Measurements from ENCODE around the gene MAP3K5.

MAP3K5 gene

DNA sequence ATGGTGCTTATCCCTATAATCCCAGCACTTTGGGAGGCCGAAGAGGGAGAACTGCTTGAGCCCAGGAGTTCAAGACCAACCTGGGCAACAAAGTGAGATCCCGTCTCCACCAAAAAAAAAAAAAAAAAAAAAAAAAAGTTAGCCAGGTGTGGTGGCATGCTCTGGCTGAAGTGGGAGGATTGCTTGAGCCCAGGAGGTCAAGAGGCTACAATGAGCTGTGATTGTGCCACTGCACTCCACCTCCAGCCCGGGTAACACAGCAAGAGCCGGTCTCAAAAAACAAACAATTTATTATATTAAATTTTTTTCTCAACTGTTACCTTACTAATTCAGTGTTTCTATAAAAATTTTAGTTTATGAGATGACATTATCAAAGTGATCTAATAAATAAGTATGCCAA, 156.7 kb downstream of the MAP3K5 start:
- no peak for DNase-seq

DNA sequence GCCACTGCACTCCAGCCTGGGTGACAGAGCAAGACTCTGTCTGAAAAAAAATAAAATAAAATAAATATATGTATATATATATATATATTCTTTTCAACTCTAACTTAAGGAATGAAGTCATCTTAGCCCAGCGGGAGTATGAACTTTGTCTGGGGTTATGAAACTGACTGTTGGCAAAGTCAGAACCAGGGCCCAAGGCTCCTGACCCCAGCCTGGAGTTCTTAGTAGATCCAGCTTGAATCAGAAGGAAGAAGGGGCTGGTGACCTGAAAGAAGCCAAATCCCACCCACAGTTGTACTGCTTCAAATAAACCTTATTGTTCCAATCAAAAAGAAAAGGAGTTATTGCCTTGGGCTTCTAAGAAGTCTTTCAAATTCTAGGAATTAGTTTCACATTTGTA, 158.9 kb downstream of the MAP3K5 start:
- DNase-seq: no peak

DNA sequence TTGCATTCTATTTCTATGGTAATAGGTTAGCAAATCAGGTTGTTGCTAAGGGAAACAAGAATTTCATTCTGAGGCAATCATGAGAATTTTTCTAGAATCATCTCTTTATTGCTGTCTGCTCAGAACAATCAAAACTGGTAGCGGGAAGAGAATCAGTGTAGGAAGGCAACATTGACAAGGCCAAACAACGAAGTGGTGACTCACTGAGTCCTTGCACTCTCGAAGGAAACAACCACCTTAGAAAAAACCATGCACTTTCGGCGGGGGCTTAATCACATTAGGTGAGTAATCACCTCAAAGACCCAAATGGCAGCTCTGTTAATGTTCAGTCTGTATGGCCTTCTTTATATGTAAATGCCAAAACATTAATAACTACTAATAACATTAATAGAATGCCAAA, 163.3 kb downstream of the MAP3K5 start:
- DNase-seq: no peak

DNA sequence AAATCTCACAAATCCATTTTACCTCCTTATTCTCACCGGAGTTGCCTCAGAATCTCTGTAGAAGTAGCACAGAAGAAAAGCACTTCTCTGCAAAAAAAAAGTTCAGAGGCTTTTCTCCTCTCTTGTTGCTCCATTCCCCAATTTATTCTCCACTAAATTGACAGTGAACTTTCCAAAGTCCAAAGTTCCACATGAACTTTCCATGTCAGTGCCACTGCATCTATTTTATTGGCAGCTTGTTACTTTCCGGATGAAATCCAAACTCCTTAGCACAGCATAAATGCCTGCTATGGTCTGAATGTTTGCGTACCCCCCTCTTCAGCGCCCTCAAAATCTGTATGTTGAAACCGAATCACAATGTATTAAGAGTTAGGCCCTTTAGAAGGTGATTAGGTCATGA, 165.1 kb downstream of the MAP3K5 start:
- no peak for DNase-seq

DNA sequence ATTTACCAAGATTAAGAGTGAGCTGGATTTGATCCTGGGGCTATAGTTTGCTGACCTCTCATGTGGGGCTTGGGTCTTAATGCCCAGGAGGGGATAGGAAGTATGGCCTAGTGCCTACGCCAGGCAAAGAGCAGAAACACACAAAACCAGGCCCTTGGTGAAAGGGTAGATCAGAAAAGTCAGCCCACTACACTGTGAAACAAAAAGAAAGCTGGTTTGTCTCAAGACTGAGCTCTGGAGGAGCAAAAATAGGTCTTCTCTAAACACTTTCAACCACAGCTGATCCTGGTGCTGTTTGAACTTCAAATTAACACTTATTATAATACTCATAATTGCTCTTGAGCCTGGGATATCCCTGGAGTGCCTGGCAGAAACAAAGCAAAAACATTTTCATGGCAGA, 167.0 kb downstream of the MAP3K5 start:
- no peak for DNase-seq

DNA sequence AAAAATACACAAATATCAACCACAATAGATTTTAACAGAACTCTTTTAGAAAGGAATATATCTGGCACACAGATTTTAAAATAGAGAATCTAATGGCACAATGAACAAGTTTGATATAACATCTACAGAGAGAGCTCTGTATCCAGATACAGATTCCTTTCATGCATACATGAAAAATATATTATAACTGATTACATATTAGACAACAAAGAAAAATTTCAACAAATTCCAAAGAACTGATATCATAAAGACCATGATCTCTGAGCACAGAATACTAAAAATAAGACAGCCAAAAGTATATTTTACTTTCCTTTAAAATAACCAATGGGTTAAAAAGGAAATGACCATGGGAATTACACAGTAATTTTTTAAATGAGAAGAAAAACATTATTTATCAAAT, 167.9 kb downstream of the MAP3K5 start:
- DNase-seq: no peak

DNA sequence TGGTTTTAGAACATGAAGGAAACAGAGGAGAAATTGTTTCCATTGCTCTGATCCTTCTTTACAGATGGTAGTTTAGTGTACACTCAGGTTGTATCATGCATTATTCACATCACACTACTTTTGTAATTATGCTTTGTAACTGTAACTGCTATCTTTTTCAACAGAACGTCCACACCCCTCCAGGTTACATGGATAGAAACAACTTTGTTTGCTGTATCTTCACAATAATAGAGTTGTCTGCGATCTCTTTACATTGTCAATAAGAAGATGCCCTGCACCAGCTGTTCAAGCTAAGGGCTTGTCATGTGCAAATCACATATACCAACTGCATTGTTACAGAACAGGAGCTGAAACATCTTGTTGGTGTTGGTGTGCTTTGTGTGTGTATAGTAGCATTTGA, 174.2 kb downstream of the MAP3K5 start:
- DNase-seq: no peak

DNA sequence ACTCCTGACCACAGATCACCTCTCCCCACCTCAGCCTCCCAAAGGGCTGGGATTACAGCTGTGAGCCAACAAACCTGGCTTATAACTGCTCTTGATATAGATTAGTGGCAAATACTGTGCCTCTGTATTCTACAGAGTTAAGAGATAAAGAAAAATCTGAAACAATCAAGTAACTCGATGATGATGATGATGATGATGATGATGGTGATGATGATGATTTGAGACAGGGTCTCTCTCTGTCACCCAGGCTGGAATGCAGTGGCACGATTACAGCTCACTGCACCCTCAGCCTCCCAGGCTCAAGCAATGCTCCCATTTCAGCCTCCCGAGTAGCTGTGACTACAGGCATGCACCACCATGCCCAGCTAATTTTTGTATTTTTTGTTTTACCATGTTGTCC, 175.8 kb downstream of the MAP3K5 start:
- DNase-seq: no peak

DNA sequence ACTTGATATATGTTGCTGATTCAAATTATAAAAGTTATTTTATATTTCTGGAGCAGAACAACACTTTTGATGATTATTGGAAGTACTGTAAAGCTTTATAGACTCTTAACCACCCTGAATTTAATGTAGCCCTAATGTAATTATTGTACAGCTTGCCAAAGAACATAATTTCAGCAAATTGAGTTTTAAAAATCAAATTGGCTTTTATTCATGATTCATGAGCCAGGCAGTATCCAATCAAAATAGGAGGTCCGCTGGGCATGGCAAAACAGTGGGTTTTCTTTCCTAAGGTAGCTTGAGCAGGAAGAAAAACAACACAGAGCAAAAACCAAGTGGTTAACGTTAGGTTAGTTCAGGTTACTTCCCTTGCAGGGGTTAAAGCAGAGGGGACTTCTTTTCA, 177.3 kb downstream of the MAP3K5 start:
- no peak for DNase-seq

DNA sequence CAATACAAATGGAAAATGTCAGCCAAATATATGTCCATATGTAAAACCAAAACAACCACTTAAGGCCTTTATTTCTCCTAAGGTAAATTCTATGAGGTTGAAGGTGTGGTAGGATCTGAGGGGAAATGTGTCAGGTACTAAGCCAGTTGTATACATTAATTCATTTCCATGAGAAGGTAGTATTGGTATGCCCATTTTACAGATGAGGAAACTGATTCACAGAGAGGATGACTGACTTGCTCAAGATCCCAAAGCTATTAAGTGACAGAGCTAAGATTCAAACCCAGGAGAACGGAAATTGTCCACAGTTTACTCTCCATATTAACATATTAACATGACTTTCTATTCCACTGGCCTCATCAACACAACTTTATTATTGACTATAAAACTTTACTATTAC, 177.9 kb downstream of the MAP3K5 start:
- no peak for DNase-seq

DNA sequence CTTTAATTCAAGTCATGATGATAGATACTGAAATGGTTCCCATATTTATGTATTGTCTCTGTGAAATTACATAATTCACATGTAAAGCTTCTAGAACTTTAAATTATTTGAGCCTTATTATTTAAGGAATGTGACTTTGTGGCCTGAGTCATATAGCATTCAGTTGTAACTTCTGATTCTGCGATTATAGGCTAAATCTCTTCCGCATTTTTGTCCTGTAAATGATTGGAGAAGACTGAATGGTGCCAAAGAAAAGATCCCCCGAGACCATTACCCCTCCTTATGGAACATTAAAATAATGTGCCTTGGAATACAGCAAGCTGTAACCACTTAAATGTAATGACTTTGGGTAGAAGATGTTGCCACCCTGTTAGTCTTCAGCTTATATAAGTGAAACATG, 178.8 kb downstream of the MAP3K5 start:
- DNase-seq: no peak

DNA sequence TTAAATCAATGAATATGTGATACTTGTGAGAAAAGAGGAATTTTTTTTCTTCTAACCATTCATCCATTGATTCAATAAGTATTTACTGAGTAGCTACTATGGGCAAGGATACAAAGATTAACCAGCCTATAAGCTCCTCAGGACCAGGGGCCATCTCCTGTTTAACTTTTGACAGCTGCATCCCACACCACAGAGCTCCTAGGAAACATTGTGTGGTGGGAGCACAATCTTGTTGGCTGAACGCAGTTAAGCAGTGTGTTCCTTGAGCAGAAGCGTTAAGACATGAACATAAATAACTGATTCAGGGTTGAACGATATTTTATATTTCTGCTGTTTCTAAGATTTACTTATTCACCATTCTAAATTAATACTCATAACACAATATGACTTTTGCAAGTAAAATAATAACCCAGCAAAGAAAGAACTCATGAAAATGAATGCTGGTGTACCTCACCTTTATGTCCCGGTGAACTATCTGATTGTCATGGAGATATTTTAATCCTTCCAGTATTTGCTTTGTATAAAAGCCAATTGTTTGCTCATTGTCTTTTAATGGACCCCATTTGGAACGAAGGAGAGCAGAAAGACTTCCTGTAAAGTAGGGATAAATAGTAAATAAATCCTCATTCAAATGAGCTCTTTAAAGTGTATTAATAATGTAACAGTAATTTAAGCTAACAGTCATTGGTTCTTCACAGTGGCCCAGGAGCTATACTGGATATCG, 179.4 kb downstream of the MAP3K5 start:
- DNase-seq: no peak

DNA sequence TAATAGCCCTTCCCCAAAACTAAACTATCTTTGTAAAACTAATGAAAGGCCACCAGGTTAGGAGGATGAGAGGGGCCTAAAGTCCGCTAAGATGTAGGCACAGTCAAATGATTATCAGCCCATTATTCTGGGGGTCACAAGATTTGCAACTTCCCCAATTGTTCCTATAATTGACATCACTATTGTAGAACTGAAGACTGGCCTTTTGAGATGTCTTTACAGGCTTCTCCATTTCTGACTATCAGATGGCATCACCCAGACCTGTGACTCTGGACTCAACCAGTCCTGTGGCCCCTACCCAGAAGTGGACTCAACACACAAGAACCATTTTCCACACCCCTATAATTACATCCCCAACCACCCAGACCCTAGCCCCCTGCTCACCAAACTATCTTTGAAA, 180.5 kb downstream of the MAP3K5 start:
- DNase-seq: peak; percentile 72

DNA sequence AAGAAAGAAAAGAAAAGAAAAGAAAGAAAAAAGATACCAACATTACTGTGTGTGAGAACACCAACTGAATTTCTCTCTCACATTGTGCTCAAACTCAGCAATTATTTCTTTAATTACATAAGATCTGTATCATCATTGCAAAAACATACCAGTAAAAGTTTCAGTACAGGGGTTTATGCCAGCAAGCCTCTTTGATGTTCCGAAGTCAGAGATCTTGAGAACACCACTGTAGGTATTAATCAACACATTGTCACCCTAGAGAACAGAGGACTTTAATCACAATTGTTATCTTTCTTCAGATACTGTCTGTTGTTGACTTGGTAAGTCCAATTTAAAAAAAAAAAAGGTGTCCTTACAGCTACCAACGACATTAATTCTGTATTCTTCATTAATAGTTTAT, 181.1 kb downstream of the MAP3K5 start:
- no peak for DNase-seq

DNA sequence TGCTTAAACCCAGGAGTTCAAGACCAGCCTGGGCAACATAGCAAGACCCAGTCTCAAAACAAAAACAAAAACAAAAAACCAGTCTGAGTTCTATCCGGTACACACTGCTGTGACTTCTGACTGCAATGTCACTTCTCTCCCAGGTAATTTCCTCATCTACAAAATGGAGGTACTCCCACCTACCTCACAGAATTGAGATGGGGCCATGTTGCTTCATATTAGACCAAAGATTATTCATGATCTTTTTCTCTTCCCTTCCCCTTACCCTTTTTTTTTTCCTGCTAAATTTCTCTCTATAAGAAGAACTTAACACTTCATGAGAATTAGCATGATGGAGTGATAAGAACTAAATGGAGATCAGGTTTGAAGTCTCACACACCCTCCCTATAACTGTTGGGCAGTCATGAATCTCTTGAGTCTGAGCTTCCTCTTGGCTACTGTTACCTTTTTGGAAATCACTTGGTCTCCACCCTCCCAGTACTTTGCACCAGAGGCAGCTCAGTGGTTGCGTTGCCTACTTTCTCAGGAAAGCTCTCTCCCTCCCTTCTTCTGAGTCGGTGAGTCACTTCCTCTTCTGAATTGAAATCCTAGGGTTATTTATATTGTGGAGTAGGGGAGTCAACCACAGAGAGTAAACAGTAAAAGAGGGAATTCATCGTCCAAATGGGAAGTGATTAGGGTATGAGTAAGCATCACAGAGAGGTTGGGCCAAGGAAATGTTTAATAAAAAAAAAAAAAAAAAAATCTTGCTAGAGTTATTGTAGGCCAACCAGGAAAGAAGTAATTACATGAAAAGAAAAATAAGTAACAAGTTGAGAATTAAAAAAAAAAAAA, 182.2 kb downstream of the MAP3K5 start:
- DNase-seq: peak; percentile 95

DNA sequence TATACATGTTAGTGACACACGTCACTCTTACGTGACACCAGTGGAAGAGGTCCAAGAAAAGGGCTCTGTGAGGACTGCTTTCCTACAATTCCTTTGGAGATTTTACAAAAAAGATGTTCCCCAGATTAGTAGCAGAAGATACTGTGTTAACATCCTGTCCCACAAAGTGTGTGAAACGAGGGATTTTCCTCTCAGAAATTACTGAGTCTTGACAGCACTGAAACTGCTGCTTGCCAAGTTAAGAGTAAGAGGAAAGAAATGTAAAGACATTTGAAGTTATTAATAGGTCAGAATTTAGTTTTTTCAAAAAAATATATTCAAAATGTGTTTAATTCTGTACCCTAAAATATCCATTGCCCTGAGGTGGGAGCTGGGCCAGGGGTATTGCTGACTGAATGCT, 183.3 kb downstream of the MAP3K5 start:
- no peak for DNase-seq

DNA sequence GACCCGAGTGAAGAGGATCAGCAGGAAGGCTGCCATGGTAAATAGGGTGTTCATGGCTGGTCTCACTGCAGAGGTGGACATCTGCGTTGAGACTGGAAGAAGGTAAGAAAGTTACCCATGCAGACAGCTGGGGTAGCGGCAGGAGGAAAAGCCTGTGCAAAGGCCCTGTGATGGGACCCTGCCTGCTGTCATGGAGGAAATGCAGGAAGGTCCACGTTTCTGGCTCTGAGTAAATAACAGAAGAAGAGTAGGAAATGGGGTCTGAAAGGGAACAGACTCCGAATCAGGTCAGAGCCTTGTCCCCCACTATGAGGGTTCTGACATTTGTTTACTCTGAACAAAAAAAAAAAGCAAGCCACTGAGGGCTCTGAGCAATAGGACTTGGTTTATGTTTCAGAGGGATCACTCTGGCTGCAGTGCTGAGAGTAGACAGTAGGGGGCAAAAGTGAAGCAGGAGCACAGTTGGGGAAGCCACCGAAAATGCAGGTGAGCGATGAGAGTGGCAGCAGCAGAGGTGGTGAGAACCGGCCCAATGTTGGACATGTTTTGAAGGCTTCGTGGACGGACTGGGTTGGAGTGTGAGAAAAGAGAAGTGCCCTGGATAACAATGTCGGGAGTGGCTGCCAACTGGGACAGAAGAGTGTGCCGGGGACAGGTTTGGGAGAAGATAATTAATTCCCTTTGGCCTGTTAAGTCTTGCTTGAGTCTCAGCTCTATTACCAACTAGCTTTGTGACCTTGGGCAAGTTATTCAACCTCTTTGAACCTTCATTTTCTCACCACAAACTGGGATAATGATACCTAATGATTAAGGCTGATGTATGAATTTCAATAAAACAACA, 184.1 kb downstream of the MAP3K5 start:
- peak; percentile 55 for DNase-seq

DNA sequence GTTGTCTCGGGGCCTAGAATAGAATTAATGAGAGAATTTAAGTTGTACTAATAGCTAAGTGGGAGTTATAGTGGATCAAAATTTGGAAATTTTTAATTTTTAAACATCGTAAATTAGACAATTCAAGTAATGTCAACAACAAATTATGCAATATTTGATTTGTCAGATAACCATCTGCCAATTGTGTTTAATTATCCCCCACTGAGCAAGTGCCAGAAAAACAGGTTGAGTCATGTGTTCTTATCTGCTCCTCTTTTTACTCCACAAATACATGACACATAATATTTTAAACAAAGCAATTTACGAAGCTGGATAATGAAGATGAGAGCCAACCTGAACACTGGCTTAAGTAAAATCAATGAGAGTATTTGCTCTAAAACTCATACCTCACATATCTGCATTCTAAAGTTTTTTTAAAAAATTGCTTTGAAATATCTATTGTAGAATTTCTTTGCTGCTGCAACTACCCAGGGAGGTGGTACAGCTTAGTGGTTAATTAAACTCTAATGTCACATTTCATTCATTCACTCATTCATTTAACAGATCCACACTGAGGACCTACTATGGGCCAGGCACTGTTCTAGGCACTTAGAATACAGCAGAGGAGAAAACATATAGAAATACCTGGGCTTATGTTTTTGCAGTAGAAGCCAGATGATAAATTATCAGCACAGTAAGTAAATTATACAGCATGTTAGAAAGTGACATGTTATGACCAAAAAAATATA, 184.9 kb downstream of the MAP3K5 start:
- DNase-seq: no peak

DNA sequence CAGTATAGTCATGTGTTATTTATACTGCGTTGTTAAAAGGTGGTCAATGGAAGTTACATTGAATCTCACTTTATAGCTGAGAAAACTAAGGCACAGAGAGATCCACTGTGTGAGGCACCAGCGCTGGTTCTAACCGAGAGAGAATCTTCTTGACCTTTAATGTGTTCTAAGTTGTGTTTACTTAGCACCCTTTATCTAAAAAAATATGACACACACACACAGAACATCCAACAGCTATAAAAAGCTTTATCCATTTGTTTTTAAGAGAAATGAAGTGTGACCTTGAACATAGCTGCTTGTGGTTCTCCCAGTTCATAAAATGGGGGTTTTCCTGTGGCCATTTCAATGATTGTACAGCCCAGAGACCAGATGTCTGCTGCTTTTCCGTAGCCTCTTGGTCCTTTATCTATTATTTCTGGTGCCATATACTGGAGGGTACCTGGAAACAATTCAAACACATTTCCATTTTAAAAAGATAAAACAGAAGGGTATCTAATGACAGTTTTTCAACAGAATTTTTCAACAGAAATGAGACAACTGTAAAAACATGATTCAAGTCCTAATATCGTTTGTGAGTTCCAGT, 187.3 kb downstream of the MAP3K5 start:
- DNase-seq: no peak

DNA sequence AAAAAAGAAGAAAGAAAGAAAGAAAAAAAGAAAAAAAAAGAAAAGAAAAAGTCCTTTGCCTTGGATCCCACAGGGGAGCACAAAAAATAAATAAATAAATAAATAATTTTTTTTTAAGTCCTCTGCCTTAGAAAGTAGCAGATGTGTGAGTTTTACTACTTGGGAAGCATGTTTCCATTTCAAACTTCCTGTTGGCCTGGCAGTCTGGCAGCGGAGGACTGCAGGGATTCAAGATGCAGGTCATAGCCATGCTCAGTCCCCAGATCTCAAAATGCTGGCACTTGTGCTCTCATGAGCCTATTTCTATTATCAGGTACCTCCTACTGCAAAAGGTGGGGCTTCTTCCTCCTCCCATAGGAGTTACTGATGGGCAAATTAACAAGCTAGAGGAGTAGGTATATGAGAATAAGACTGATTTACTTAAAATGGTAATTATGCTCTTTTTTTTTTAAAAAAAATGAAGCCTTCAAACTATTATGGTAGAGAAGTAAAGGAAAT, 187.9 kb downstream of the MAP3K5 start:
- DNase-seq: no peak

DNA sequence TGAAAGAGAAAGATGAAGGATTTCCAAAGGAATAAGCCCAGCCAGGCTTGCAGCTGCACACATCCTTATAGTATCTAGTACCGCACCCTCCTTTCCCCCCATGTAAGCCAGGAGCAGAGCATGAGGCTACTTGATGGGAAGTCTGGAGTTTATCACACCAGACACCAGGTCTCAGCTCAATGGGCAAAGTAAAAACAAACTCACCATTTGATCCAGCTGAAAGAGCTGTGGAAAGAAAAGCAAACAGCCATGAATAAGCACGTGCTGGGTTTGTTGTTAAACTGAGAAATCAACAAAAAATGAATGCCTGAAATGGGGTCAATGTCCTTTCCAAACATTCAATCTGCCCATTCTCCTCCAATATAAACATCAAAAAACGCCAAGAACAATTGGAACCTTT, 191.5 kb downstream of the MAP3K5 start:
- no peak for DNase-seq

DNA sequence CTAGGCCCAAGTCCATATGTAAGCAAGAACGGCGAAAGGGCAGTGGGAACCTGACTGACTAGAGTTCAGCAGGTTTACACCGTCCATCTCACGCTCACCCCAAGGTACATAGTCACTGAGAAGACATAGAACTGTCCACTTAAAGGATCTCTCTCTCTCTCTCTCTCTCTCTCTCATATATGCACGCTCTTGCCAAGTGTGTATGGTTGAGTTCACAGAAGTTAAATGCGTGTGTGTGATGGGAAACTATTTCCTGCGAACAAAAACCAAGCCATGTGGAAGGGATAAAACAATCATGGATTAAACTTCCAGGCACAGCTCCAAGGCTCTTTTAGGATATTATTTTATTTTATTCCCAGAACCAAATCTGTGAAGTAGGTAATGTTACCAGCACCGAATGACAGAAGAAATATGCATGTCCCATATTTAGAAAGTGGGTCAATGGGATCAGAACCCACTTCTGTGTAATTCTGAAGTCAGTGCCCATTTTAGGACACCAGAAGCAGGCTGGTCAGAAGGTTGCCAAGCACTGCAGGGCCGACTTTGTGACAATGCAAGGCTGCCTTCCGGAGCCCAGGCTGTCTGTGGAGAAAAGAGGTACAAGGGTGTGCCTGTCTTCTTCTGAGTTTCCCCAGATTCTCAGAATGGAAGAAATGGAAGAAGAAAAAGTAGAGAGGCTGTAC, 192.8 kb downstream of the MAP3K5 start:
- no peak for DNase-seq

Data from inflammatory macrophage treated with lipopolysaccharide for 4 hours (primary cell).